NCI-H69 (cell line): ENCODE measurements around the gene CA6.
"Not testable (repeated sequence)": the region's sequence is repeated elsewhere in the genome, so short reads cannot be mapped to it uniquely, and the experiment has no call there.

Experiments used
- DNase-seq: peaks from one replicate; lab custom pipeline; 2025; lab: John Stamatoyannopoulos, UW

CA6 gene

GRCh38 chr1:9004700-9005394, 59.2 kb downstream of the CA6 start:
- DNase-seq = peak; percentile 63

DNA sequence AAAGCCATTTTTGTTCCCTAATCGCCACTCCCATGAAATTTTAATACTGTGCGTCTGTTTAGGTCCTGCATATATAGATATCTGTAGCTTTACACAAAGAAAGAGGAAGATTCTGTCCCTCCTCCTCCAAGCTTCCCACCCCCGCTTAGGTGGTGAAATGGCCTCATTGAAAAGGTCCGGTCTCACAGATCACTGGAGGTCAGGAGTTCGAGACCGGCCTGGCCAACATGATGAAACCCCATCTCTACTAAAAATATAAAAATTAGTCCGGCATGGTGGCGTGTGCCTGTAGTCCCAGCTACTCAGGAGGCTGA, 59.7 kb downstream of the CA6 start:
- DNase-seq = no peak

DNA sequence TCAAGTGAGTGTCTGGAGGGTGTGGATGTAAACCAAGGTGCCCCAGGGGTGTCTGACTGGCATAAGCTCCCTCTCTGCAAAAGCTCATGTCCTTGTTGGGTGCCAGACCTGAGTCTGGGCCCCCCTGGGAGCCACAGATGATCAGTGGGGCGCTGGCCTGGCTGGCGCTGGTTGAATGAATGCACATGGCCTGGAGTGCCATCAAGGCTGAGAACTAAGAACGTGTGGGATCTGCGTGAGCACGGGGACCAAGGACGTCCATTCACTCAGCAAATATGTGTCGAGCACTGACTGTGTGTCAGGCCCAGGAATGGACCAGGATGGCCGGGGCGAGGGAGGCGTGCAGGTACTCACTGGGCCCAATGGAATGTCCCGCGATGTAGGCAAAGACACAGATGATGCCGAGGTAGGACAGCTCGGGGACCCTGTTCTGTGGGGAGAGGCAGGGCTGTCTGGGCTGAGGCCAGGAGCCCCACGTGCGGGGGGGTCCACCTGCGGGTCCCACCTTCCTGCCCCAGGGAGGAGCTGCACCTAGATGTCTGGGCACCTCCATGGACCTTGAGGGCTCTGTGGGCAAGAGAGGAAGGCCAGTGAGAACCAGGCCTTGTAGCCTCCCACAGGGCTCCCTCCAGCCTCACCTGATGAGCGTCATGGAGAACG, 61.4 kb downstream of the CA6 start:
- no peak for DNase-seq

DNA sequence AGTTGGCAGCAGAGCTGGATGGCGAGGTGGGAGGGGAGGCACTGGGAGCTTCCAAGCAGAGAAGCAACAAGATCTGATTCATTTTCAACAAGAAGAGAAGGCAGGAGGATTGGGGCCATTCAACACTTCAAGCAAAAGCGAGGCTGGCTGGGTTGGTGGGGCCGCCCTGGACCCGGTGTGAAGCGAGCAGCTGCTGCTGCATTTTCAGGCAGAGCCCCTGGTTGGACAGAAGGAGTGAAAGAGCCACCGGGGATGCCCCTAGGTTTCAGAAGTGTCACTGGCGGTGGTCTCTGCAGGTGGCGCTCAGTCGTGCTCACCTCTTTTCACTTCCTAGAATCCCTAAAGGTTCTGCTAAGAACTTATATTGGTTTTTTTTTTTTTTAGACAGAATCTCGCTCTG, 62.6 kb downstream of the CA6 start:
- no peak for DNase-seq

DNA sequence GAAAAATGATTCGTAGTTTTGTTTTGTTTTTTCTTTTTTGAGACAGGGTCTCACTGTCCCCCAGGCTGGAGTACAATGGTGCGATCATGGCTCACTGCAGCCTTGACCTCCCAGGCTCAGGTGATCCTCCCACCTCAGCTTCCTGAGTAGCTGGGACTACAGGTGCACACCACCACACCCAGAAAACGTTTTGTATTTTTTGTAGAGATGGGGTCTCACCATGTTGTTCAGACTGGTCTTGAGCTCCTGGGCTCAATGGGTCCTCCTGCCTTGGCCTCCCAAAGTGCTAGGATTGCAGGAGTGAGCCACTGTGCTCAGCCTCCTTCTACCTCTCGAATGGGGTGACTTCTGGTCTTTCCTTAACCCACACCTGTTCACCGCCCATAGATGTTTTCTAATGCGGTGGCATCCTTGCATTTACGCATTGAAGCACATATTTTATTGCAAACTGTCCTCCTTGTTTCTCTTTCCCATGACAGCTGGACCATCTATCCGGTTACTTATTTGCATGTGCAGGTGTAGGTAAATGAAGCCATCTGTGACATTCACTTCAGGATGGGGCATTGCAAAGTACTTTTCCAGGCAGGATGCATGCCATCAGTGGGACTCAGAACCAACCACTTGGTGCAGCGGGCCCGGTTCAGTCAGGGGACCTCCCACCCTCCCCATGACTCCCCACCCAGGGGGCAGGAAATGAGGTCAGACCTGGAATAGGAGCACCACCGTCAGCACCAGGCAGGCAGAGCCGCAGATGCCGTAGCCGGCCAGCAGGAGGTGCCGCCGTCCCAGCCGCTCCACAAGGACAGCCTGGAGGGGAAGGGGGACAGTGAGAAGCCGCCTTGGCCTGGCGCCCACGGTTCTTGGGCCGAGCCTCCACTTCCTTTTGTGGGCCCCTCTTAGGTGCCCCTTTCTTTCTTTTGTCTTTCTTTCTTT, 64.0 kb downstream of the CA6 start:
- peak; percentile 7 for DNase-seq

- DNase-seq = no peak
Measured at GRCh38 chr1:9010781-9011323, 65.2 kb downstream of the CA6 start.

GRCh38 chr1:9013819-9014218, 68.2 kb downstream of the CA6 start:
- DNase-seq = no peak

- no peak for DNase-seq
Measured at GRCh38 chr1:9014475-9015375, 69.1 kb downstream of the CA6 start.

GRCh38 chr1:9016455-9016854, 70.8 kb downstream of the CA6 start:
- no peak for DNase-seq

DNA sequence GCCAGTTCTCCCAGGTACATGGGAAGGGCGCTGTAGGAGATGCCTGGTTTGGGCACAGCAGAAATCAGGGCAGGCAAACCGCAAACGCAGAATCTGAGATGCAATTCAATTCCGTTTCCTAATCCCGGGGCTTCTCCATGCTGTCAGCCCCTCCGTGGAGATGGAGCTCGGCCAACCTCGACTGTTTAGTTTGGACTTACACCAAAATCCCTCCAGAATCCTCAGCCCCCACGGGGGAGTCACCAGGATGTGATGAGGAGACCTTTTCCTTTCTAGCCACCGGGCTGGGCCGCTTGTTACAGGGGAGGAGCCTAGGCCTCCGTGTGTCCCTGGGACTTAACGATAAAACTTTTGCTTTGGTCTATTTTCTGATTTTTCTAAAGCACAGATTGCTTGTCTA, 72.7 kb downstream of the CA6 start:
- DNase-seq = no peak

DNA sequence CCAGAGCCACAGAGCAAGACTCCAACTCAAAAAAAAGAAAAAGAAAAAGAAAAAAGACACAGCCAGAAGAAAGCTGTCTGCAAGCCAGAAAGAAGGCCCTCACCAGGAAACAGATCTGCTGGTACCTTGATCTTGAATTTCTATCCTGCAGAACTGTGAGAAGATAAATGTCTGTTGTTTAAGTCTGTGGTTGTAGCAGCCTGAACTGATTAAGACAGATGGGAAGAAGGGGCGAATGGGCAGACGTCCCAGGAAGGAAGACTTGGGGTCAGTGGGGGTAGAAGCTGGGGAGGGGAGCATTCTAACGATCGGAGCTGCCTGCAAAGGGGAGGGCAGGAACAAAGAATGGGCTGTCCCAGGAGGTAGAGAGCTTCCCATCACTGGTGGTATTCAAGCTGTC, 74.2 kb downstream of the CA6 start:
- DNase-seq = no peak

- DNase-seq = no peak
Measured at GRCh38 chr1:9020305-9020704, 74.6 kb downstream of the CA6 start.

- DNase-seq = not testable (repeated sequence)
Measured at GRCh38 chr1:9022026-9022738, 76.5 kb downstream of the CA6 start.

- DNase-seq = no peak
Measured at GRCh38 chr1:9022773-9023172, 77.1 kb downstream of the CA6 start.
